Thyroid gland (tissue), 4 donors: ENCODE data around the gene FOXF1. TPM values are rescaled to one million over a fixed set of nuclear protein-coding genes. Genes with fewer than 3 reads are reported as not detected.

ENCODE experiments used
- DNase-seq, 2 donors: peaks; one replicate each; pipeline ENCODE4 v3.0.0-alpha.2; 2019
- H3K27ac ChIP-seq, 3 donors: fragments of 200-600 bp; sonication (generic); 1 replicate in 2 of 3; 2 replicates in 1 of 3; pipeline ENCODE4 v1.5.1; 2016 to 2019; ENCODE audit warnings: mild to moderate bottlenecking in 1 of 3, moderate library complexity in 1 of 3
- H3K27me3 ChIP-seq: fragments of 200-600 bp; sonication (generic); one replicate; pipeline ENCODE4 v1.5.1; 2019
- H3K36me3 ChIP-seq, 2 donors: fragments of 200-600 bp; sonication (generic); one replicate each; pipeline ENCODE4 v1.5.1; 2016 to 2019
- H3K4me1 ChIP-seq, 2 donors: fragments of 200-600 bp; sonication (generic); one replicate each; pipeline ENCODE4 v1.5.1; 2017 to 2019
- H3K4me3 ChIP-seq, 3 donors: fragments of 200-600 bp; sonication (generic); replicated peaks in 1 of 3; 1 replicate in 2 of 3; 2 replicates in 1 of 3; pipeline ENCODE4 v1.5.1; 2016; ENCODE audit warnings: mild to moderate bottlenecking in 1 of 3
- H3K9me3 ChIP-seq: fragments of 200-600 bp; sonication (generic); one replicate; pipeline ENCODE4 v1.5.1; 2017
- CTCF ChIP-seq, 6 experiments: fragments of 200-600 bp in 3 of 6; fragments of 450-650 bp in 3 of 6; sonication (generic) in 3 of 6; IDR thresholded peaks; one replicate each; pipeline ENCODE4 v1.5.1; 2016 to 2019; ENCODE audit warnings: antibody characterized with exemption in 6 of 6, mild to moderate bottlenecking in 2 of 6, inconsistent platforms in 1 of 6, moderate library complexity in 1 of 6
- POLR2A ChIP-seq, 2 donors: fragments of 450-650 bp; IDR thresholded peaks; one replicate each; pipeline ENCODE4 v1.6.1; 2017; ENCODE audit warnings: antibody characterized with exemption in 2 of 2, mild to moderate bottlenecking in 2 of 2, moderate library complexity in 1 of 2
- WGBS, 2 donors: methylation state at CpG; one replicate each; pipeline ENCODE4 v1.1.5; 2017; 5-methylcytosine and 5-hydroxymethylcytosine counted together
- intact Hi-C: fragments of 100-400 bp; cut with DNase I; formaldehyde crosslinking; loops from one replicate; pipeline ENCODE4 v1.15.1; 2023
- total RNA-seq, 4 donors: library from RNA; depleted of rRNA; stranded (reverse); fragments of >200 nt; gene quantifications; one replicate each; pipeline ENCODE4 v1.2.3, GENCODE V29; 2016

Gene FOXF1
- total RNA-seq, 4 donors from 2014 or later = 1.5 to 3.7 (median 2.3) TPM

GRCh38 chr16:86557587-86557986 is 47.3 kb downstream of the FOXF1 start:
- Histone ChIP-seq H3K27me3 (no peaks in the 10 kb centered on the region), H3K36me3 (no peaks in the 10 kb centered on the region), H3K9me3 (no peaks in the 10 kb centered on the region), H3K27ac (no peak overlapping the region), H3K4me3 (no peak overlapping the region), H3K4me1 (peaks cover 0 to 14% of the 10 kb centered on the region in 2 donors)
- WGBS, 2 donors = 75 to 76% methylated on average over 4 of the region's 4 CpGs
- DNase-seq = no peak
- intact Hi-C loops = no loop called here
- TF ChIP-seq POLR2A (IDR thresholded peaks at IDR 0.05) (no peak), CTCF (IDR thresholded peaks at IDR 0.05) (no peak)

GRCh38 chr16:86558355-86559193 is 48.2 kb downstream of the FOXF1 start:
- intact Hi-C loops = no loop called here
- peaks cover 4 to 14% of the 10 kb centered on the region in 2 donors for H3K4me1 ChIP-seq
- no peak for DNase-seq

GRCh38 chr16:86559802-86560305 is 49.5 kb downstream of the FOXF1 start:
- Histone ChIP-seq H3K4me1 (peaks cover 9 to 11% of the 10 kb centered on the region in 2 donors), H3K27me3 (no peaks in the 10 kb centered on the region), H3K4me3 (no peak overlapping the region), H3K36me3 (no peaks in the 10 kb centered on the region), H3K9me3 (no peaks in the 10 kb centered on the region), H3K27ac (no peak overlapping the region)
- no peak for DNase-seq
- TF ChIP-seq CTCF (IDR thresholded peaks at IDR 0.05) = no peak
- no peak for TF ChIP-seq POLR2A (IDR thresholded peaks at IDR 0.05)
- intact Hi-C loops = loop anchor here (5.0 kb wide), 2 partner anchors 717 to 732 kb away; no protein-coding TSS in a partner anchor
- WGBS, 2 donors = 85% methylated on average over 9 of the region's 9 CpGs

More at GRCh38 chr16:86558355-86559193, 48.2 kb downstream of the FOXF1 start:
- H3K27ac ChIP-seq = no peak overlapping the region
- no peak for TF ChIP-seq CTCF (IDR thresholded peaks at IDR 0.05)
- no peaks in the 10 kb centered on the region for H3K36me3 ChIP-seq
- no peaks in the 10 kb centered on the region for H3K9me3 ChIP-seq
- no peaks in the 10 kb centered on the region for H3K27me3 ChIP-seq
- no peak overlapping the region for H3K4me3 ChIP-seq
- 67 to 80% methylated on average over 28 of the region's 28 CpGs for WGBS, 2 donors

GRCh38 chr16:86562356-86562755 is 52.0 kb downstream of the FOXF1 start:
- peaks cover 11 to 17% of the 10 kb centered on the region in 2 donors for H3K4me1 ChIP-seq
- 80 to 83% methylated on average over 6 of the region's 6 CpGs for WGBS, 2 donors
- H3K27ac ChIP-seq = no peak overlapping the region

More at GRCh38 chr16:86562356-86562755, 52.0 kb downstream of the FOXF1 start:
- intact Hi-C loops = loop anchor here (5.0 kb wide), 2 partner anchors 715 to 730 kb away; no protein-coding TSS in a partner anchor
- Histone ChIP-seq H3K4me3 (no peak overlapping the region), H3K27me3 (peaks cover 6% of the 10 kb centered on the region), H3K9me3 (no peaks in the 10 kb centered on the region), H3K36me3 (no peaks in the 10 kb centered on the region)
- DNase-seq = no peak
- TF ChIP-seq CTCF (IDR thresholded peaks at IDR 0.05) (no peak), POLR2A (IDR thresholded peaks at IDR 0.05) (no peak)
